NCI-H524 treated with DMSO at 0.1 percent for 48 hours (cell line): ENCODE measurements around the gene CELF3.
"Not testable (repeated sequence)": the region's sequence is repeated elsewhere in the genome, so short reads cannot be mapped to it uniquely, and the experiment has no call there.

Experiments
- DNase-seq: peaks from one replicate; lab custom pipeline; 2025; lab: John Stamatoyannopoulos, UW

Gene CELF3

DNA sequence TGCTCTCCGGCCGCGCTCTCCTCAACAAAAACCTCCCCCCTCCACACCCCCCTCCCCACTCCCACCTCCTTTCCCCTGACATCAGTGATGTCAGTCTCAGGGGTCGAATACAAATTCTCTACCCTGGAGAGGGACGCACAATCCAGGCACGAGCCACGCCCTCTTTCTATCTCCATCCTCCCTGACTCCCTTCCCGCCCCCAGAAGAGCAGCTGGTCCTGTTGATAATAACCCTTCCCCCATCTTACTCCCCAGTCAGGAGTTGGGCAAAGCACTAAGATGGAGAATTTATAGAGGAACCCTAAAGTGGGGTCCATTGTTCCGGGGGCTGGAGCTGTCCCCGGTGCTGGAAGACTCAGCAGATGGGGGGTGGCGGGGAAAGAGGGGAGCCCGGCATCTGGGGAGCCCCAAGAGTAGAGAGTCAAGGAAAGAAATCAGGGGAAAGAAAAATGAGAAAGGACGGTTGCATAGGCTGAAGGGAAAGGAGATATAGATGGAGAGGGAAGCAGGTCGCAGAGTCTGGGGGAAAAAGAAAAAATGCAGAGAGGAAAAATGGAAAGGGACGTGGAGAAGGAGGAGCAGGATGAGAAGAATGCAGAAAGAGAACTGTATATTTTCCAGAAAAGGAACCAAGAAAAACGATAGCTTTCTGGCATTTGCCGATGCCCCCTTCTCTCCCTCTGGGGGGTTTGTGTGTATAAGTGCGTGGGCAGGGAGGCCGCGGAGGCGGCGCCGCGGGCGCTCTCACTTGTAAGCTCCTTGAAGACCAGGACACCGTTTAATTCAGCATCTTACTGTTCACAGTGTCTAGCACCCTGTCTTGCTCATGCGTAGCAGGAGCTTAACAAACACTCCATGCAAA, at the start of gene CELF3:
TSS of gene CELF3 (minus strand) at position 33 of the 861 bp plus-strand sequence. CDS start 783 bp downstream, outside the sequence.
- peak; percentile 89 for DNase-seq

DNA sequence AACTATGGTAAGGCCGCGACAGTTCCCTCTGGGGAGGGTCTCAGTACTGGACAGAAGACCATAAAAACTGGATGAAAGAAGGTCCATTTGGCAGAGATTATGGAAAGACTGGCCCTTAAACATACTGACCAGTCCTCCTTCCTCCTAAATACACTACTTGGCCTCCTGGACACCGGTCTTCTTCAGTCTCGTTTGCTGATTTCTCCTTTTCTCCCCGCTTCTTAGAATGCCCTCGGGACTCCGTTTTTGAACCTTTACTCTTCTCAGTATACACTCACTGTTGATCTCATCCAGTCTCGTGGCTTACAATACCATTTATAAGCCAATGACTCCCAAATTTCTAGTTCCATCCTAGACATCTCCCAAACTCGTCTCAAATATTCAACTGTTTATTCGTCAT, 47.4 kb upstream of the CELF3 start:
- no peak for DNase-seq

DNA sequence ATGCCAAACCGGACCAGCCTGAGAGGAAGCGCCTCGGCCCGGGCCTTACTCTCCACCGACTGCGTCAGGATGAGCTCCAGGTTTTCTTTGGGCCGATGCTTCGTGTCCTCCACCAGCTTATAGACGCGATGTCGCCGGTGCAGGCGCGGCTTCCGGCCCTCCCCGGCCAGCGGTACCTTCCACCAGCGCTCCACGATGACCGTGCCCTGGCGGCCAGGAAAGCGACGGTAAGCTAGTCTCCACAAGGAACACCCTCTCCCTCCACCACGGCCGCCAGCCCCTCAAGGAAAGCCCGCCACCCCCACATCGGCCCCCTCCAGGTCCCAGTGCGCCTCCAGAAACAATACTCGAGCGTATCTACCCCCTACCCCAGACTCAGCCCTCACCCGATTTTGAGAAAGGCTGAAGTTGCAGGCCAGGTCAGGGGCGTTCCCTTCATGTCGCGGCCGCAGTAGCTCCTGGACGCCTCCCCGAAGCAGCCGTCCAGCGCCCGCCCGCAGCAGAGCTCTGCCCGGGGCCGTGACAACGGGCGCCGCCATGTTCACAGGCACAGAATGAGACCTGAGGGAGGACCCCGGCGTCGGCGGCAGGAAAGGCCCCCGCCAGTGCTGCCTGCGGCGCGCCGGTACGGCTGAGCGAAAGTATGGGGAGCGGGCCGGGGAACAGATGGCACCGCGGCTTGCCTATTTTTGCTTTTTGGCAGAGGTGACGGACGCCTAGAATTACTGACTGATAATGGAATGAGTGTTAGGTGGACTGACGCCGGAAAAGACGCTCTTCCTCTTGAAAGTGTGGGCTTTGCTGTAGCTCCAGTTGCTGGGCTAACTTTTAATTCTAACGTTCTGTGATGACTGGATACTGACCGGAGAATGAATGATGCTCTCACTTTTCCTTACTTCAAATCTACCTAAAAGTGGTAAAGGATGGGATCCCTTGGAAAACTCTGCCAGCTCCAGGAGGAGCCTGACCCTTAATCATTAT, 46.6 kb upstream of the CELF3 start, which contains the start of gene MRPL9:
TSS of gene MRPL9 (minus strand) at position 556 of the 981 bp plus-strand sequence. CDS start at position 539, 17 bp downstream.
- peak; percentile 11 for DNase-seq

DNA sequence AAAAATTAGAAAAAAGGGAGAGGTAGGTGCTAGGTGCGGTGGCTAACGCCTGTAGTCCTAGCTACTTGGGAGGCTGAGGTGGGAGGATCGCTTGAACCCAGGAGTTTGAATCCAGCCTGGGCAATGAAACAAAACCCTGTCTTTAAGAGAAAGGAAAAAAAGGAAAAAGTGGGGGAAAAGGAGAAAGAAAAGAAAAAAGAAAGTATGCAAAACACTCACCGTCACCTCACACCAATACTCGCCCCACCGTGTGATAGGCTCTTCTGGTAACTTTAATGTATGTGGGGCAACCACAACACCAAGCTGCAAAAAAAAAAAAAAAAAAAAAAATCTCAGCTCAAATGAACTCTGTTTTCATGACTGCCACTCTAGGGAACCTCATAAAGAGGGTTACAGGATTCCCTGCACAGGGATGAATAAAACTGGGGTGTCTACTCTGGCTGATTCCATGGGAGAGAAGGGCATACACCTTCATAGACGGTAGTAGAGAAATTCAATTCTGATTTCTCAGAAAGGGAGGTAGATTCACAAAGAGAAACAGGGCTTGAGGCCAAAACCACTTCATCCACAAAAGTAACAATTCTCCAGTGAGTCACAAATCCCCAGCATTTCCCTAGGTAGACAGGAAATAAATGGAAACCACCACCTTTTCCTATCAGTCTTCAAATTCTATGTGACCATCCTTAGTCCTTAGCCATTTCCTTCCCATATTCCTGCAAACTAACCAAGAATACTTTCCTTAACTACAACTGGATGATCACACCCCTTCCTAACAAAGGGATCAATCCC, 44.2 kb upstream of the CELF3 start:
- DNase-seq, result no peak

DNA sequence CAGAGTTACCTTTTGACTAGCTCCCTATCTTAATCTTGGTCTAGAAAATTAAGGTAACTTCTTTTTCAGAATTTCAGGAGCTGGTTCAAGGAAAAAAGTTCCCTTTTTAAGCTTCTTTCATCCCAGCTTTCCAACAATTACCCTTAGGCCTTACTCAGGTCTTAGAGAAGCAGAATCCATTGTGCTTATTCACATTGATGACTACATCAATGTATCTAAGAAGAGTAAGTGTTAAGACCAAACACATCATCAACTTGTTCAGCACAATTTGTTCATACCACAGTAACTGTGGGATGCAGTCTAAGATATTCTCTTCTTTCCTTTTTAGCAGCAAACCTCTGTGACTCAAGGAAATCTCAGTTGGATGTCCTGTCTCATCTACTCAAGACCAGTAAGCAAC, 42.6 kb upstream of the CELF3 start:
- no peak for DNase-seq

DNA sequence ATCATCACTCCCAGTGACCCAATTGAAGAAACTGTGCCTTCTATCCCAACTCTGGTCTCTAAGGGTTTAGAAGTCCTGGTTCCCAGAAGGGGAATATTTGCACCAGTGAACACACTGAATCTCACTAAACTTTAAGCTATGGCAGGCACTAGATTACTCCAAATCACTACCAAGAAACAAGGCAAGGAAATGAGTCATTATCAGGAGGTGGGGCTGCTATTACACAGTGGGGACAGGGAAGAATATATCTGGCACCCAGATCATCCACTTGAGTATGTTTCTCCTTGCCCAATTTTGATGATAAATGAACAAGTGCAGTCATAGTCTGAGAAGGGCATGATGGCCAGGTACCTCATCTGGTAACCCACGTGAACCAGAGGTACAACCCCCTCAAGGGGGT, 39.7 kb upstream of the CELF3 start:
- DNase-seq, result no peak

DNA sequence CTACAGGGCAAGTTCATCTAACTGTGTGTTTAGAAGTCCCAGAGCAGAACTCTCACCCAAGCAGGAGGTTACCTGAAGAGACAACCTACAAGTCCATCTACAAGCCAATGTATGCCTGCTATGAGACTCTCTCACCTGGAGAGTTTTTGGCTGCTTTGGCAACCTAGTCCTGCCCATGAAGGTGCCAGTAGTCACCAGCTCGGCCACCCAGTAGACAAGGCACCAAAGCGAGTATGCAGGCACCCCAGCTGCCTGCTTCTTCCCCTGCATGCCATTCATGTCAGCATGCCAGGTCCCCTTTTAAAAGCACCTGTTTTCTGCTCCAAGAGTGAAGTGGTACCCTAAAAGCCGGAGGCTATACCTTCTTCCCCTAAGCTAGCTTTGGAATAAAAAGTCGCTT, 24.9 kb upstream of the CELF3 start:
- no peak for DNase-seq

DNA sequence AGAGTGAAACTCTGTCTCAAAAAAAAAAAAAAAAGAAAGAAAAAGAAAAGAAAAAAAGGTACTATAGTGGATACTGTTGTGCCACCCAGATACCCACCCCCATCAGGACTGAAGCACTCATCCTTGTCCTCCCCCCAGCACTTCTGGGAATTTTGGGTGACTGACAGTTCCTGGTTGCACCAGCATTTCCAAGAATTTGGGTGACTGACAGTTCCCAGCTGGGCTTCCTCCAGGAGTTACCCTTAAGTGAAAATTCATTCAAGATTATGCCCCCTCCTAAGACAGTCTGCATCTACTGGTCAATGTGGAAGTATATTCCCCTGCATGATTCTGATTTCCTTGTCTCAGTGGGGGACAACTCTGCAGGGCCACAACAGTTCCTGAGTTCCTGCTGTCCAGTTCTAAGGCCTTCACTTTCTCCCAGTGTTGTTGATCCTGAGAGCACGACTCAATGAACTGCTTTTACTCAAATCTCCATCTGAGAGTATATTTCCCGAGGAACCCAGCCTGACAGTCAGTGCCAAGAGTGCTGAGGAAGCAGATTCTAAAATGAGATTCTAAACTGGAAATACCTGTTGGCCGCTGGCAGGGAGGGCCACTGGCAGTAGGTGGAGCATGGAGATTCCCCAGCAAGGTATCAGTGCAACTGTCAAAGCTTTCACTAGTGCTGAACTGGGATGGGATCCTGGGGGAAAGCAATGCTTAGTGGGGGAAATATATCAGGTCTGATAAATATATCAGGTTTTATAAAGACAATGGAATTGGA, 23.2 kb upstream of the CELF3 start:
- no peak for DNase-seq

DNA sequence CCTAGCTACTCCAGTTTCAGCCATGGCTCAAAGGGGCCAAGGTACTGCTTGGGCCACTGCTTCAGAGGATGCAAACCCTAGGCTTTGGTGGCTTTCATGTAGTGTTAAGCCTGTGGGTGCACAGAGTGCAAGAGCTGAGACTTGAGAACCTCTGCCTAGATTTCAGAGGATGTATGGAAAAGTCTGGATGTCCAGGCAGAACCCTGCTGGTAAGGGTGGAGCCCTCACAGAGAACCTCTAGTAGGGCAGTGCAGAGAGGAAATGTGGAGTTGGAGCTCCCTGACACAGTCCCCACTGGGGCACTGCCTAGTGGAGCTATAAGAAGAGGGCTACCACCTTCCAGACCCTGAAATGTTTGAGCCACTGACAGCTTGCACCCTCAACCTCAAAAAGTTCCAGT, 20.9 kb upstream of the CELF3 start:
- no peak for DNase-seq

DNA sequence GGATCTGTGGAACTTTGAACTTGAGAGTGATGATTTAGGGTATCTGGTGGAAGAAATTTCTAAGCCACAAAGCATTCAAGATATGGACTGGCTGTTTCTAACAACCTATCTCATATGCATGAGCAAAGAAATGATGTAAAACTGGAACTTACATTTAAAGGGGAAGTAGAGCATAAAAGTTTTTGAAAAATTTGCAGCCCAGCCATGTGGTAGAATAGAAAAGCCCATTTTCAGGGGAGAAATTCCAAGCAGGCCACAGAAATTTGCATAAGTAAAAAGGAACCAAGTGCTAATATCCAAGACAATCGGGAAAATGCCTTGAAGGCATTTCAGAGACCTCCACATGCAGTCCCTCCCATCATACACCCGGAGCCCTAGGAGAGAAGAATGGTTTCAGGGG, 20.4 kb upstream of the CELF3 start:
- DNase-seq, result no peak

DNA sequence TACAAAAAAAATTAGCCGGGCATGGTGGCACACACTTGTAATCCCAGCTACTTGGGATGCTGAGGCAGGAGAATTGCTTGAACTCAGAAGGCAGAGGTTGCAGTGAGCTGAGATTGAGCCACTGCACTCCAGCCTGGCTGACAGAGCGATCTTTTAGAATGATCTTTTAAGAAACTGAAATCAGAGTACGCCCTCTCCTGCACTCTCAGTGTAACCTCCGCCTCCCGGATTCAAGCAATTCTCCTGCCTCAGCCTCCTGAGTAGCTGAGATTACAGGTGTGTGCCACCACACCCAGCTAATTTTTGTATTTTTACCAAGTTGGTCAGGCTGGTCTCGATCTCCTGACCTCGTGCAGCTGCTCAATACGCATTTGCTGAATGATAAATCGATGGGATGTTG, 17.4 kb upstream of the CELF3 start:
- not testable (repeated sequence) for DNase-seq

DNA sequence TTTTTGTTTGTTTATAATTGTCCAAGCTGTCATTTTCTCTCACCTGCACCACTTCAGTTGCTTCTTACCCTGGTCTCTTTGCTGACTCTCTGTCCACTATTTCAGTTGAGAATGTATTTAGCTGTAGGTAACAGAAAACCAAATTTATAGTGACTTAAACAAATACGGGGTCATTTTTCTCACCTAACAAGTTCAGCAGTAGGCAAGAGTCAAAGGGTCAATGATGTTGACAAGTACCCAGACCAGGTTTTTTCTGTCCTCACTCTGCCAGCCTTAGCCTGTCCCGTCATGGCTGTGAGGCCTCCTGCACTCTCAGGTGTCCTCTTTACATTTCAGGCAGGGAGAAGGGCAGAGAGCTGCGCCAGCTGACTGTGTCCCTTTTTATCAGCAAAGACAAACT, 16.5 kb upstream of the CELF3 start:
- DNase-seq, result no peak

DNA sequence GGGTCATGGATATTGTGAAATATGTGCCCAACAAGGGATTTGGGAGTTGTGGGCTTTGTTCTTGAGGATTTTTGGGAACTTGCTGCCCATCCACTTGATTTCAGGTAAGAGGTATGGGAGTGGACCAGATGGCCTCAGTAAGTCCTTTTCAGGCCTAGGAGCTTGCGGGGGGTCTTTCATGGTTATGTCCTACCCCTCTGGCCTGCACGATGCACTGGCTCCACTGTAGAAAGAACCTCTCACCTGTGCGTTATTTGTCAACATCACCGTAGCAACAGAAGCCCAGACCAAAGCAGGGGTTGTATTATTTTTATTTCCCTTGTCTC, 13.3 kb upstream of the CELF3 start:
- DNase-seq, result no peak

DNA sequence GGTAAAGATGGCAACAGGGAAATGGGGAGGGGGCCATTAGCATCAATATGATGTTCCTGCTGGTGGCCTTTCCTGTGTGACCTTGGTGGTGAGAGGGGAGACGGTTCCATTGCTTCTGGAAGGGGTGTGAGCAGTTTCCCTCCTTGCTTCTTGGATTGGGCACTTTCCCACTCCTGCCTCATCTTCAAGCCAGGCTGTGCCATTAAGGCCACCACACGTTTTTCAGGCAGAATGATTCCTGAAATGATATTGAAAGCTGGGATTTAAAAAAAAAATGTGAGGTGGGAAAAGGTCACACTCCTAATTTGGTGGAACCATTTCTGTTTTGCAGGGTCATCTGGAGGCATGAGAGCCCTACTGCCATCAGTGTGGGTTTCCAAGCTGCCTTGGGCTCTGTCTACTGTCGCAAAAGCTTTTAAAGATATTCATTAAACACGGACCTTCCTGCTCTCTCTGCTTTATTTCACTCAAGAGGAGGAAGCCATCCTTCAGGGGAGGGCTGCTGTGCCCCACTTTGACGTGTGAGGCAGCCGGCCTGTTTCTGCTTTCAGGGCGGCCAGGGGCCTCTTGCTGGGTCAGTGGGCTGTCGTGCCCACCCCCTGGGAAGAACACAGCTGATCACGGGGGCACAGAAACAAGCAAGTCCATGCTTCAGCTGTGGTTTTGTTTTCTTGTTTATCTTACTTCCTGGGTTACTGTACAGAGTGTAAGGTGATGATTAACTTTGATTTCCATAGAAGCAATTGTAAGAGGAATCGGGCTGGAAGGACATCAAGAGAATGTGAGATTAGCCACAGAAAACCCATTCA, 12.8 kb upstream of the CELF3 start:
- no peak for DNase-seq

DNA sequence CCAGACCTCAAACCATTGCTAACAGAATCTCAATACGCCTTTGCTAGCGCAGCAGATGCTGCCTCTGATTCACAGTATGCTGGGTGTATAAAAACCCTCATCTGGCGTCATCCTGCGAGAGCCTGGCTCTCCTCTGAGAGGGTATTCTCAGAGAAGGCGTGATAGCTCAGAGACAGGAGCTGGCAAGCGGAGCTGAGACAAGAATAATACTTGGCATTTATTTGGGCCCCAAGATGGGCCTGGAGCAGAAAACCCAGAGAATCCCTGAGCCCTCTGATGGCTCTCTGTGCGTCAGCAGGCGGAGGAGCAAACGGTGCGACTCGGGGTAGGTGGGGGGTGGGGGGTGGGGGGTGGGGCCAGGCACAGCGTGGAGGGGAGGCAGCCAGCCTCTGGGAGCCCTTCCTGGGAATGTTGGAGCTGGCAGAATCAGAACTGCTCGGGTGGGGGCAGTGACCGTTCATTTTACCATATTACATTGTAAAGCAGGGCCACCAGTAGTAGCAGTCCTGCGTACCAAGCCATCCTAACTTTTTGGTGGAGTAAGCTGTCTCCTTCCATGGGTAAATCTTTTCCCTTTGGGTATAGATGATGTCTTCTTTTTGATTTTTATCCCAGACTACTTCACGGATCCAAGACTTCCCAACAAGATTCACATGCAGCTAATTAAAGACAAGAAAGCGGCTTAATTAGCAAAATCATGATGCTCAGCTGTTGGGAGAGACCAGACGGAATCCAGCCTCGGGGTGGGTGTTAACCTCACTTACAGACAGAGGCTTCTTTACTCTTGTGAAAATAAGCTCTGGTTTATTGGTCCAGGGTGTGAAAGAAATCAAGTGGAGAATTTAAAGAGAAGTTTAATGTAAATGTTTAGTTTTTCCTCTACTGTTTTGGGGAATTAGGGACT, 11.8 kb upstream of the CELF3 start:
- DNase-seq, result no peak

DNA sequence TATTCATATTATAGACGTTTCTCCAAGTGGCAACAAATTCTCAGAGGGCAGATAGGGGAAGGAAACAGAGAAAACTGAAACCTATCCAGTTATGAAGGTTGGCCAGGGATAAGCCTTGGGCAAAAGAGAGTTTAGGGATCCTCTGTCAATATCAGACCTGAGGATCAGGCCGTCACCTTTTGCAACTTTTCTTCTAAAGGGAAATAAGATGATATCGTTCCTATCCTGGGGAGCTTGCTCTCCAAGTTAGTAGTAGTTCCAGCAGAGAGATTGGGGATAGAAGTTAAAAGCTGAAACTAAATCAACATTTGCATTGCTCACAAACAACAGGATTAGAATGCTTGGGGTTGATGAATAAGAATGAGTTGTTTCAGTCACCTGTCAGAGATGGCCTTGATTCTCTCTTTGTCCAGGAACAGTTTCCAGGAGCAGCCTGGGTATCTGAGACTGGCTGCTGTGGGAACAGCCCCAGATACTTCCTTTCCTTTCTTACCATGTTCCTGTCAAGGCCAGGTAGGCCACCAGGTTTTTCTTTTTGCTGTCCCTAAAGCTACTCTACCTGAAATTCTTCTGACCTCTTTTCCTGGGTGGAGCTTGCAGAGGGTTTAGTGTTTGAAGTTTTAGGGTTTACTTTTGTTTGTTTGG, 7.2 kb upstream of the CELF3 start:
- DNase-seq, result no peak

DNA sequence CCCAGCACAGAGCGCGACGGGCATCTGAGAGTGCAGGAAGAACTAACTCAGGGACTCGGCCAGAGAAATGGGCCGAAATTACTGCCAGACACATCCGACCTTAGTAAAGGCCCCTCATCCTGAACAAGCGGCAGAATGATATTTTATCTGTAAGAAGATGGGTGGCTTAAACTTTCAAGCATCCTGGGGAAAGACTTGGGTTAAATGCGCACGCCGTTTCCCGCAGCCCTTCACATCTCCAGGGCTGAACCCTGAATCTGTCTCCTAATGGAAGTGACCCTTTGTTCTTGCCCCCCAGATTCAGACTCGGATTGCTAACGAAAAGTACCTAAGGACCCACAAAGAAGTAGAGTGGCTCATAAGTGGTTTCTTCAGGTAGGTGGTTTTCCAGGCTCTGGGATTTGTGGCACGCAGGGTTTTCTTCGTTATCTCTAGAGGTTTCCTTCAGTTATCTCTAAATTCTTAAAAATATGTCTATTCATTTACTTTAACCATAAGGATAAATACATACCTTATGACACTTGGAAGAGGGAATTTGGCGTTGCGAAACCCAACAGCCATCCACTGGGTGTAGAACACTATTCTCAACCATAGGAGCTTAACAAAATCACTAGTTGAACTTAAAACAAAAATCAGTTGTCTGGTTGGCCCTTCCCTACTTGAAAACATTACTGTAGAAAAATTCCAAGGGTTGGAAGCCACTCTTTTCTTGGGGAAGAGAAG, 5.3 kb upstream of the CELF3 start:
- DNase-seq, result no peak
